Smooth muscle cell of the coronary artery (primary cell): ENCODE results near the gene NNT. TPM values are rescaled to one million over a fixed set of nuclear protein-coding genes. Genes with fewer than 3 reads are reported as not detected.

Experiments used
- total RNA-seq: library from RNA; depleted of rRNA; stranded (reverse); fragments of >200 nt; gene quantifications from 2 replicates; pipeline ENCODE4 v1.2.3, GENCODE V29; 2014; ENCODE audit warnings: low replicate concordance

NNT gene
- 68.7 and 85.5 TPM in 2 replicates for total RNA-seq

DNA sequence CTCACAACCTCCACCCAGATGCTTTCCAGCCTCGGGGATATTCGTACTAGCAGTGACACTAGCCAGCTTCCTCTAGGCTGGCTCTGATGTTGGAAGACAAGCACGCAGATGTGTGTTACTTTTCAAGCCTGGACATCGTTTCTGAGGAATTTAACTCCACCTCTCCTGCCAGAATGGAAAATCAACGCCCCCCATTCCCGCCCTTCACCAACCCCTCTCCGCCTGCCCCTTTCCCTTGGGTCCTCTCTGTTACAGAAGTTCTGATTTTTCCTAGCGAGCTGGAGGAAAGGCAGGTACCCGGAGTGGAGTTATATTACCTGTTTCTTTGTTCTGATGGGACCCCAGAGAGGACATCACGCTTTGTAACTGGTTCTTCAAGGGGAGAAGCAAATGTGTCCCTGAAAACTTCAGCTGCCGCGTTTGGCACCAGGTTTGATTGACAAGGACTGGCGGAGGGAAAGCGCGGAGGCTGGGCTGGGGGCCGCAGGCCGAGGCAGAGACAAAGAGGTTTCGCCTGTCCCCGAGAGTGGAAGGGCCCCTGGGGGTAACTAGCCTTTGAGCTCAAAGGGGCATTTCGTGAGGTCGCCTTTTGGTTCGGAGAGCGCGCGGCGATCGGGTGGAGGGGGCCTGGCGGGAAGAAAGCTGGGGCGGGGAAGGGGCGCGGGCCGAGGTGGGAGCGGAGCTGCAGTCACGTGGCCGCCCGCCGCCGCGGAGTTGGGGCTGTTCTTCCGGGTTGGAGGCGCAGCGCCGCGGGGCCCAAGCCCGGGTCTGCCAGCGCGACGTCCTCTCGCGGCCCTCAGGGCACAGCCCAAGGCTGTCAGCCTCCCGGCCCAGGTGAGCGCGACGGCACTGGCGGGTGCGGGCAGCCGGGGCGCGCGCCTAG lies at the start of gene NNT:
Gene NNT, plus strand, starts transcription at position 720 of the 883 bp plus-strand sequence. CDS start 6,016 bp downstream, outside the sequence.

DNA sequence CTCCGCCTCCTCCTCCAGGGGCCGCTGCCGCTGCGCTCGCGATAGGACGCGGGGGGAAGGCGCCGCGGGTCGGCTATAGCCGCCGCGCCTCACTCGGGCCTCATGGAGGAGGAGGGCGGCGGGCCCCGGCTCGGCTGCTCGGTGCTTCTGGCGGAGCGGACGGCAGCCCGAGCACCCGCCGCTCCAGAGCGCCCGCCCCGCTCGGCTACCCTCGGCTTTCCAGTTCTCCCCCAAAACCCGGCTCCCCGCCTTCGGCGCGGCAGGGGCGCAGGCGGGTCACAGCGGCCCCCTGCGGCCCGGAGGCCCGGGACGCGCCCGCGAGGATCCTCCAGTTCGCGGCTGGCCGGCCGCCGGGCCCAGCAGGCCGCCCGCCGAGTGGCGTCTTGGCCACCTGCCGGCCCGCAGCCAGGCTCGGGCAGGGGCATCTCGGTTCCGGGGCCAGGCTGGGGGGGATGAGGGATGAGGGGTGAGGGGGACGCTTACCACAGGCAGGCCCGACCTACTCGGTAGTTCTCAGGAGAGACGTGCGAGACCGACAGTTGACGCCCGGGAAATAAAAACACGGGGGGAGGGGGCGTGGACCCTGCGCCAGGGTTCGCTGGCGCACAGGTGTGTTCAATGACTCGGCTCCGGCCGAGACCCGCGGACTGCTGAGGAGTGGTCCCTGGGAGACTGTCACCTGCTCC lies 46.0 kb upstream of the NNT start, which contains the start of gene PAIP1:
Gene PAIP1, minus strand, starts transcription at position 221 of the 686 bp plus-strand sequence. CDS start 231 bp downstream, outside the sequence.

Other genes starting within 250 kb of the NNT start
- 0.68 and 1.9 TPM in 2 replicates for gene CCL28, start 190.8 kb upstream of the NNT start, total RNA-seq
- gene TMEM267, start 119.3 kb upstream of the NNT start, total RNA-seq, result 9.4 and 16.3 TPM in 2 replicates
- 2.5 and 3.3 TPM in 2 replicates for gene C5orf34, start 88.0 kb upstream of the NNT start, total RNA-seq
- 17.6 and 62.6 TPM in 2 replicates for gene PAIP1, start 46.1 kb upstream of the NNT start, total RNA-seq